HG03520 (cell line): Measurements from ENCODE around the gene HSPA2.
"Not testable (repeated sequence)": the region's sequence is repeated elsewhere in the genome, so short reads cannot be mapped to it uniquely, and the experiment has no call there.

ENCODE experiments used
- ATAC-seq: cut with Tn5 transposase; IDR thresholded peaks from one replicate; pipeline ENCODE4 v1.9.1; 2021; ENCODE audit warnings: mild to moderate bottlenecking, moderate library complexity; ENCODE audit not compliant: unreplicated experiment

The HSPA2 gene

DNA sequence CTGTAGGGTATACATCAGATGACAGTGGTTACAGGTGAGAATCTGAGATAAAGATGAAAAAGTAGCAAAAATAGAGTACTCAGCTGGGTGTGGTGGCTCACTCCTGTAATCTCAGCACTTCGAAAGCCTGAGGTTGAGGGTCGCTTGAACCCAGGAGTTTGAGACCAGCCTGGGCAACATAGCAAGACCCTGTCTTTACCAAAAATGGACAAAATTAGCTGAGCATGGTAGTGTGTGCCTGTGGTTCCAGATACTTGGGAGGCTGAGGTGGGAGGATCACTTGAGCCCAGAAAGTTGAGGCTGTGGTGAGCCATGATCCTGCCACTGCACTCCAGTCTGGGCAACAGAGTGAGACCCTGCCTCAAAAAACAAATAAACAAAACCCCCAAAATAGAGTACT, 17.7 kb downstream of the HSPA2 start:
- ATAC-seq: not testable (repeated sequence)

DNA sequence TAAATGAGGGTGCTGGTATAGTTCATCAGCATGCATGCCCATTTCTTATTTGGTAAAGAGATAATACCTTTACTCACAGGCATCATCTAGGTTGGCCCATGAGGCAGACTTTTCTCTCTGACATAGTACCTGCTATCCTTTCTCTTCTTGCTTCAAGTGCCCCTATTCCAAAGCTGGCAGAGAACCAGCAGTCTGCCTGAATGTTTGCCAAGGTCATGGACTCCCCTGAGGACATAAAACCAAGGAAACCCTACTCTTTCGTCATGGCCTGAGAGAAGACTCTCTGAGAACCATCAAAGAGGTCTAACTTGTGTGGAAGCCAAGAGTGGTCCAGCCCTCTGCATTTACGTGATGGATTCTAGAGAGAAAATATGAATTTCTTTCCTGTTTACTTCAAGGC, 21.1 kb downstream of the HSPA2 start:
- no peak for ATAC-seq

DNA sequence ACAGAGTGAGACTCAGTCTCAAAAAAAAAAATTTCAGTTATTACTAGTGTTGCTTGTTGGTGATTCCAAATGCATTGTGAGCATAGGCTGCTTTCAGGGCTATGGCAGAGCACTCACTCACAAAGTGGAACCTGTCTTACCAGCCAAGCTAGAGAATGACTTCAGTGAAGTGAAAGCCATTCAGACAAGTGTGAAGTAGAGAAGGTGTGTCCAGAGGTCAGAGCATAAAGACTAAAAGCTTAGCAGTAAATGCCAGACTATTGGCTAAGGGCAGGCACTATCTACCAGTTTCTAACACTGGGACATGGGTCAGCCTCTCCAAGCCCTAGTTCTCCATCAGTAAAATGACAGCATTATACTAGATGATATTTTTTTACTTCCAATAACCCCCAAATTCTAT, 21.9 kb downstream of the HSPA2 start:
- ATAC-seq: no peak

DNA sequence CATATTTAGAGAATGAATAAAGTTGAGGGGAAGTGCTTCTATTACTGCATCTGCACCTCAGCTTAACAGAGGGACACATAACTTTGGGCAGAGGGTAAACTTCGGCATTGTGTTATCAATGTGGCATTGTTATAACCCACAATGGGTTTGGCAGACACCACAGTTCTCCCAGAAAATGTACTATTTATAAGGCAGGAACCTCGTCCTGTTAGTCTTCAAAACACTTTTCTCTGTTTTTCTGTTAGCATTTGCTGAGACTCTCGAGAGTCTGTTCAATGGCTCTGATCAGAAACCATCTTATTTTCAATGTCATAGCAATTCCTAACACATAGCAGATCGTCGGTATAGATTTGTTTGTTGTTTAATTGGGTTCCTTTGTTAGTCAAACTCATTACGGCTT, 23.2 kb downstream of the HSPA2 start:
- ATAC-seq: no peak

DNA sequence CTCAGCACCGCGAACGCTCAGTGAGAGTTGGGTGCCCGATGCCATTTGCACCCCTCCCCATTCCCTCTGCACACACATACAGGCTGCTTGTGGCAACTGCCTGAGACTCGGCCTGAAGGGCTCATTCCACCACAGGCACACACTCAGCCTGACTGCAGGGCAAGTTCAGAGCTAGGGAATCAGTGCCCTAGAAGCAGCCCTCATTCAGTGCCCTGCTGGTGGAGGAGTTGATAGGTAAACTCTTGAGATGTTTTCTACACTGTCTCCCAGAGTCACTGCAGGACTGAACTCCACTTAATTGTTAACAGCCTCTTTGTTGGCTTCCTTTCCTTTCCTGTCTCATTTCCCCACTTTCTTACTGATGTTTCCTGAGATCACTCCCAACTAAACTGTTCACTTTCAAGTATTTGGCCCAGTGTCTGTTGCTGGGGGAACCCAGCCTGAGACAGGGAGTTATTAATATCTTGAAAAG, 26.1 kb downstream of the HSPA2 start:
- no peak for ATAC-seq

DNA sequence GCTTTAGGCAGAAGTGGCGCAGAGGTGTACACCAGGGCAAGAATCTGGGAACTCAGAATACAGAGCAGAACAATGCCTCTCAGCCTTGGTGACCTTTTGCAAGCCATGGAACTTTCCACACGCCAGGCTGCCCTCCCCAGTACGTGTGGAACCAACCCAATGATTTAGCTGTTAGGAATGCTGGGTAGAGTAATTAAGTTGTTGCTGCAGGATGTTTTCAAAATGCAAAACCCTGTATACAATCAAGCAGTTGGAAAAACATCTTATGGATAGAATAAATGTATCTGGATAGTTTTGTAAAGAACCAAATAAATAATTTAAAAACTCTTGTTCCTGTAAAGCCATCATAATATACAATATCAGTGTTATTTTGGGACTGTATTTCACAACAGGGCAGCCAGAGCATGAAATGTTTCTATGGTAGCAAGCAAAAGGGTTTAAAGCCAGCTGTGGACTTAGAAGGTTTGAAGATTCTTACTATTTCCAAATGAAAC, 28.6 kb downstream of the HSPA2 start:
- no peak for ATAC-seq

DNA sequence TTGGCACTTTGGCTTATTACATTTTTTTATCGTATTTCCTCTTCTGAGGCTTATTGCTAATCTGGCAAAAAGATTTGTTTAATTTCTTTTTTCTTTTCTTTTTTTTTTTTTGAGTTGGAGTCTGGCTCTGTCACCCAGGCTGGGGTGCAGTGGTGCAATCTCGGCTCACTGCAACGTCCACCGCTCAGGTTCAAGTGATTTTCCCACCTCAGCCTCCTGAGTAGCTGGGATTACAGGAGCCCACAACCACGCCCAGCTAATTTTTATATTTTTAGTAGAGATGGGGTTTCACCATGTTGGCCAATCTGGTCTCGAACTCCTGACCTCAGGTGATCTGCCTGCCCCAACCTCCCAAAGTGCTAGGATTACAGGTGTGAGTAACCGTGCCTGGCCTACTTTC, 29.1 kb downstream of the HSPA2 start:
- not testable (repeated sequence) for ATAC-seq

DNA sequence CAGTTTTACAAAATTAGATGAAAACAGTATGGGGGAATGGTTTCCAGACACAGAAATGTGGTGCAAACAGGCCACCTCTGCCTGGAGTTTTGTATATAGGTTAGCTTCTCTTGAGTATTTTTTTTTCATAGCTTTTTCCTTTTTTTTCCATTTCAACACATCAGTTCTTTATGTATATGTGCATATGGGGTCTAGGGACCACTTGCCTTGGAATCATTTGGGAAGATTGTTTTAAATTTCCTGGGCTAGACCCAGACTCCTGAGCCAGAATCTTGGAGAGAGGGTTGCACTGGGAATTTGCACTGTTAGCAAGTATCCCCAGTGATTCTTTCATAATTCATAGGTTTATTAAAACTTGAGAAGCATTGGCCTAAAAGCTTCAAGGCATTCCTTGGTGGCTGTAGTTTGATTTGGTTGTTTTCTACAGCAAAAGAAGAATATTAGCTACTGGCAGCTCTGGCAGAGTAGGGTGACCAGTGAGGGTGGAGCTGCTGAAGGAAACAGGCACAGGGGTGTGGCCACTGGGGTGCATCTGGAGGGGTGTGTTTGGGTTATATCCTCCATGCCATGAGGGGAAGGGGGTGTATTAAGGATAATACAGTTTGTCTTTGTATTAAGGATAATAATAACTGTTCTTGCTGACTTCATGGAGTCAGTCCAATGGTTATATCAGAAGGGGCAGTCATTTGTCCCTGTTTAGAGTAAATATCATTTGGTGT, 32.0 kb downstream of the HSPA2 start:
- ATAC-seq: no peak

DNA sequence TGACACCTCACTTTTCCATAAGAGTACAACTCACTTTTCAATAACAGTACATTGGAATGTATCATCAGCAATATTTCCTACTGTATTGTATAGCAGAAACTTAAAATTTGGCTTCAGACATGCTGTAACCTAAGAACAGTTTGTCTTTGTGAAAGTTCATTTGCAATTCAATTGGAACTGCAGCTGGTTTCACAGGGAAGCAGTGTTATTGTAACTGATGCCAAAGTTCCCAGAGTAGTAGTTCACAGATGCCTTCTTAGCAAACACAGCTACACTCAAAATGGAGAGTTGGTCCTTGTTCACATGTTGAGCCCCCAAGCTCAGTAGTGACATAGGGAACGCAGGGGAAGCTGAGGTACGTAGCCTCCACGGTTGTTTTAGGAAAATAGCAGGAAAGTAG, 32.6 kb downstream of the HSPA2 start:
- ATAC-seq: no peak

DNA sequence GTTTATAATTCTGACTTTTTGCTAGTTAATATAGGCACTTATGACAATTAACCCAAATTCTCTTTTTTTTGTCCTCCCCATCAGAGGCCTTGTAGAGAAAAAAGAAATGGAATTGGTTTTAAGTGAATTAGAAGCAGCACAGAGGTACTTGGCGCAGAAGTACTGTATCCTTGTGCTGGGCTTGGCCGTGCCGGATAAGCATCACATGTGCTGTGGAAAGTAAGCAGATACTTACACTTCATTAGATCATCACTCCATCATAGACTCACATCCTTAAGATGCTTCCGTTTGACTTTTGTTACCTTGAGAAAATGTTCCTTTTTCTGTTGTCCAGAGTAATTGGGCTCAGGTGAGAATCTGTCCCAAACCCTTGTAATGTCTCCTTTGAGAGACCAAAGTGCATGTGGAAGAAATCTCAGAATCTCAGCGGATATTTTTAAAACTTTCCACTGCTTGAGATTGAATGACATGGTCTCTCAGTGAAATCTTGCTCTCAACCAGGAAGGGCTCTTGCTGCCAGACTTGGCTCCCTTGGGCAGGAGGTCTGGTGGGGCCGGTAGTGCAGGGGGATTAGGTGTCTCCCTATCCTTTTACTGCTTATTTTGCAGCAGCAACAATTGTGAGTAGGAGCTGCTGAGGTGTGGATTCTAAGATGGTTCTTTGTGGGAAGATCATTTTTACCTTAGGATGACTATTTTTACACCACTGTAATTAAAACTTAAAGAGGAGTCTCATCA, 34.0 kb downstream of the HSPA2 start:
- ATAC-seq: no peak

DNA sequence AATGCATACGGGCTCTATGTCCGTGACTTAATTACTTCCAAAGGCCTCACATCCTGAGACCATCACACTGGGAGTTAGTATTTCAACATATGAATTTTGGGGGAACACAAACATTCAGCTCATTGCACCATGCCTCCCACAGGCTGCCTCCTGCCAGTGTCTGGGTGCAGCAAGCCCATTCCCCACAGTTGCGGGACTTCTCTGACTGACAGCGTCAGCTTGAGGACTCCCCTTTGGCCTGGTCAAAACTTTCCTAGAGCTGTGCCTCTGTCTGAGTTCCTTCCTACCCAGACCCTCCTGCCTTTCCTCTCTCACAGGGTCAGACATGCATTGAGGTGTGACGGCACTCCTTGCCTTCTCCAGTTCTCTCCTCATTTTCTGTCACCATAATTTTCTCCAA, 36.7 kb downstream of the HSPA2 start:
- ATAC-seq: no peak

DNA sequence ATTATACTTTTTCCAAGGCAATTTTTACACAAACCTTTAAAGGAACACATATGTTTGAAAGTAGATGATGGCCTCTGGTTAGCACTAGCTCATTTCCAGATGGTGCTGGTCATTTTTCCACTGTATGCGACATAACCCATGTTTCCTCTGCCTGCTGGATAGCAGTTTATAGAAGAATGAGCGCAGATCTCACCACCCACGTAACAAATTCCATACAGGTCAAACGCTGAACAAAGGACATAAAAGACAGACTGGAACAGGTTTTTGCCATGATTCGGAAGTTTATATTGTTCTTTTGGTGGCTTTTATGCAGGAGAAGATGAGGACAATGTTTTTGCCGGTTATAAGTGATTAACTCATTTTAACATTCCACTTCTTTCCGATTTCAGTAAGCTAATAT, 39.9 kb downstream of the HSPA2 start:
- no peak for ATAC-seq

DNA sequence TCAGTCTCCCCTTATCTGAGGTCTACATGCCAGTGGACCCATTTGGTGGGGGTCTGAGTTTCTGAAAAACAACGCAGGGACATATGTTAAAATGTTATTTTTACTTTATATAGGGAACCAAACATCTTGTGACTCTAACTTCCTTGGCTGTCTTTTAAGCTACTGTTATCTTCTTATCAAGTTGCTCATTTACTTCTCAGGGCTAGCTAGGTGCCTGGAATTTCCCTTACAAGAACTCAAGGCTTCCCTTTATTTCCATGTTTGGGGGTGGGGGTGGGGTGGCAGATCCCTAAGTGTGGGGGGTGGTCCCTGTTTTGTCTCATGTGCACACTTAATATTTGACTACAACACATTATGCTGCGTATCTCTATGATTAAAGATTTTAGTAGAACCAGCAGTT, 40.8 kb downstream of the HSPA2 start:
- no peak for ATAC-seq

DNA sequence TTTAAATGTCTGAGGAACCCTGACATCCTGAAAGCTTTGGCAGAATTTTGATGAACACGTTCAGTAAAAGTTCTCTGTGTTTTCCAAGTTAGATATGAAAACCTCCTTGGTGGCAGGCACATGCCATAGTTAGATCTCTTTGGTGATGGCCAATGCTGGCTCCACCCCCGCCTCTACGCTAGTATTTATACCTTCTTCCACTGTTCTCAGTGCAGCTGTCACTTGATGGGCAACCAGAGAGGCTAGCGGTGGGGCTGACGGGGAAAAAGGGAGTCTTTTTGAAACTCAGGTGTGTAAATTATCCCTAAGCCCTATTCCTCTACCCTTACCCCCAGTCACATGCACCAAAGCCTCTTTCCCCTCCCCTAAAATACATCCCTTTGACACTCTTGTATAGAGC, 41.3 kb downstream of the HSPA2 start:
- no peak for ATAC-seq

DNA sequence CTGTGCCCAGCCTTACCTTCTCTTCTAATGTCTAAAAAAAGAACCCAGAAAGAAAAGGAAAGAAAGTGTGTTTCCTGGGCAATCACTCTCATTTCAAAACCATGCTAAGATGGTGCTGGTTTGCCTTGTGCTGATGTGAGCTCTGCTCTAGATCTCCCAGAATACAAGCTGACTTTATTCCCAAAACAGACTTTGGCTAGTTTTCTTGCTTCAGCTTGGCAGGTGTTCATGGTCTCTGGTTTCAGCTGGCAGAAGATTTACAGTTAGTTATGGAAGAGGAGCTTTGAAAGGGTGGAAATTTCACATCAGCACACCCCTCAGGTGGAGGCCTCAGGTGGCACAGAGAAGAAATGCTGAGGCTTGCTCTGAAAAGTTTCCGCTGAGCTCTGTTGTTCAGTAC, 43.6 kb downstream of the HSPA2 start:
- ATAC-seq: no peak

DNA sequence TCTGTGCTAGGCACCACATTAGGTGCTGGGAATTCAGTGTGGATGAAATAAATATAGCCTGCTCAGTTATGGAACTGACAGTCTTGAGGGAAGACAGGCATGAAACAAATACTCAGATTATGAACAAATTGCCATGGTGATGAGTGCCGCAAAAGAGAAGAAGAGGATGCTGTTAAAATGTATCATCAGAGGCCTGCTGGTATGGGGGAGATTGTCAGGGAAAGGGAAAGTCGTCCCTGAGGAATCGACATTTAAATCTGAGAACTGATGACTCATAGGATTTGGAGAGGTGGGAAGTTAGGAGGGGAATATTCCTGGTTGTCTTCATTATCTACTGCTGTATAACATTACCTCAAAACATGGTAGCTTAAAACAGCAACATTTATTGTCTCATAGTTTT, 51.3 kb downstream of the HSPA2 start:
- no peak for ATAC-seq
